Vagina (tissue), 2 donors: ENCODE measurements around the gene SNX32. TPM values are rescaled to one million over a fixed set of nuclear protein-coding genes. Genes with fewer than 3 reads are reported as not detected.
A peak's percentile ranks its signal among the peaks of the same experiment; 100 is the strongest.

ENCODE experiments used
- DNase-seq, 2 donors: peaks; one replicate each; pipeline ENCODE4 v3.0.0-alpha.2; 2017; ENCODE audit errors: extremely low spot score in 2 of 2
- H3K27ac ChIP-seq: fragments of 200-600 bp; sonication (generic); one replicate; pipeline ENCODE4 v1.5.1; 2019
- H3K27me3 ChIP-seq: fragments of 200-600 bp; sonication (generic); one replicate; pipeline ENCODE4 v1.5.1; 2019
- H3K36me3 ChIP-seq, 2 donors: fragments of 200-600 bp; sonication (generic); one replicate each; pipeline ENCODE4 v1.5.1; 2017 to 2019
- H3K4me1 ChIP-seq: fragments of 200-600 bp; sonication (generic); one replicate; pipeline ENCODE4 v1.5.1; 2019
- H3K4me3 ChIP-seq, 2 donors: fragments of 200-600 bp; sonication (generic); 1 replicate in 1 of 2; 2 replicates in 1 of 2; pipeline ENCODE4 v1.5.1; 2016 to 2019
- H3K9me3 ChIP-seq: fragments of 200-600 bp; sonication (generic); one replicate; pipeline ENCODE4 v1.5.1; 2019
- CTCF ChIP-seq, 3 experiments: fragments of 450-650 bp in 2 of 3; fragments of 200-600 bp in 1 of 3; sonication (generic) in 1 of 3; IDR thresholded peaks; one replicate each; pipeline ENCODE4 v1.5.1; 2017 to 2019; ENCODE audit warnings: antibody characterized with exemption in 3 of 3, mild to moderate bottlenecking in 2 of 3, moderate library complexity in 2 of 3
- POLR2A ChIP-seq, 2 donors: fragments of 450-650 bp; IDR thresholded peaks; one replicate each; pipeline ENCODE4 v1.6.1; 2017; ENCODE audit warnings: antibody characterized with exemption in 2 of 2, mild to moderate bottlenecking in 2 of 2, moderate library complexity in 2 of 2
- POLR2AphosphoS5 ChIP-seq, 2 donors: sonication (generic); formaldehyde crosslinking; IDR thresholded peaks; one replicate each; pipeline ENCODE4 v1.9.0; 2017; ENCODE audit warnings: antibody characterized with exemption in 2 of 2, mild to moderate bottlenecking in 2 of 2, low read depth in 1 of 2; ENCODE audit not compliant: insufficient read depth in 1 of 2
- intact Hi-C: fragments of 100-400 bp; cut with DNase I; formaldehyde crosslinking; loops from one replicate; pipeline ENCODE4 v1.15.1; 2023
- total RNA-seq: library from RNA; depleted of rRNA; stranded (reverse); fragments of >200 nt; gene quantifications from one replicate; pipeline ENCODE4 v1.2.3, GENCODE V29; 2016

The SNX32 gene
- total RNA-seq, 1 donor from 2014 or later = 1.5 TPM

GRCh38 chr11:65892661-65893317, 59.0 kb downstream of the SNX32 start:
- H3K36me3 ChIP-seq = no peaks in the 10 kb centered on the region
- H3K4me1 ChIP-seq = peaks cover 54% of the 10 kb centered on the region
- peak overlapping the region; percentile 97 for H3K27ac ChIP-seq
- intact Hi-C loops = no loop called here
- H3K27me3 ChIP-seq = no peaks in the 10 kb centered on the region
- H3K4me3 ChIP-seq = peak overlapping the region; percentile 11 to 16
- H3K9me3 ChIP-seq = no peaks in the 10 kb centered on the region
- no peak for DNase-seq
- TF ChIP-seq CTCF (IDR thresholded peaks at IDR 0.05) (no peak), POLR2AphosphoS5 (IDR thresholded peaks at IDR 0.05; ENCODE audit: insufficient read depth in 1 of 2, low read depth in 1 of 2) (no peak), POLR2A (IDR thresholded peaks at IDR 0.05) (no peak)

GRCh38 chr11:65894034-65894591, 60.4 kb downstream of the SNX32 start:
- H3K4me3 ChIP-seq = peak overlapping the region in 1 of 2 donors; percentile 11
- H3K27ac ChIP-seq = peak overlapping the region; percentile 97
- intact Hi-C loops = no loop called here
- H3K4me1 ChIP-seq = peaks cover 52% of the 10 kb centered on the region
- no peak for DNase-seq
- no peaks in the 10 kb centered on the region for H3K36me3 ChIP-seq
- H3K9me3 ChIP-seq = no peaks in the 10 kb centered on the region
- no peaks in the 10 kb centered on the region for H3K27me3 ChIP-seq
- no peak for TF ChIP-seq POLR2A (IDR thresholded peaks at IDR 0.05)
- no peak for TF ChIP-seq POLR2AphosphoS5 (IDR thresholded peaks at IDR 0.05; ENCODE audit: insufficient read depth in 1 of 2, low read depth in 1 of 2)
- no peak for TF ChIP-seq CTCF (IDR thresholded peaks at IDR 0.05)

- DNase-seq = no peak
- Histone ChIP-seq H3K4me1 (peaks cover 52% of the 10 kb centered on the region), H3K9me3 (no peaks in the 10 kb centered on the region)
These were observed 61.8 kb downstream of the SNX32 start for GRCh38 chr11:65895482-65895981.

GRCh38 chr11:65896034-65896999, 62.6 kb downstream of the SNX32 start:
- intact Hi-C loops = no loop called here
- no peak for DNase-seq
- TF ChIP-seq CTCF (IDR thresholded peaks at IDR 0.05) = no peak
- no peak for TF ChIP-seq POLR2A (IDR thresholded peaks at IDR 0.05)
- no peak for TF ChIP-seq POLR2AphosphoS5 (IDR thresholded peaks at IDR 0.05; ENCODE audit: insufficient read depth in 1 of 2, low read depth in 1 of 2)

More at GRCh38 chr11:65895482-65895981, 61.8 kb downstream of the SNX32 start:
- no peak overlapping the region for H3K27ac ChIP-seq
- intact Hi-C loops = no loop called here
- H3K27me3 ChIP-seq = no peaks in the 10 kb centered on the region
- TF ChIP-seq CTCF (IDR thresholded peaks at IDR 0.05) = no peak
- TF ChIP-seq POLR2AphosphoS5 (IDR thresholded peaks at IDR 0.05; ENCODE audit: insufficient read depth in 1 of 2, low read depth in 1 of 2) = no peak
- TF ChIP-seq POLR2A (IDR thresholded peaks at IDR 0.05) = no peak
- H3K4me3 ChIP-seq = no peak overlapping the region
- H3K36me3 ChIP-seq = no peaks in the 10 kb centered on the region

More at GRCh38 chr11:65896034-65896999, 62.6 kb downstream of the SNX32 start:
- Histone ChIP-seq H3K27ac (no peak overlapping the region), H3K36me3 (no peaks in the 10 kb centered on the region), H3K27me3 (no peaks in the 10 kb centered on the region), H3K4me1 (peaks cover 47% of the 10 kb centered on the region), H3K4me3 (no peak overlapping the region), H3K9me3 (no peaks in the 10 kb centered on the region)
